Keratinocyte (primary cell): ENCODE measurements around the gene KIAA0408.

Experiments
- CTCF ChIP-seq, 3 experiments: IDR thresholded peaks in 1 of 3; conservative IDR thresholded peaks in 1 of 3; optimal IDR thresholded peaks in 1 of 3; 2 replicates in 2 of 3; 3 replicates in 1 of 3; pipeline versions ENCODE3 to v1.5.1; 2011; ENCODE audit warnings: low read length in 3 of 3, mild to moderate bottlenecking in 3 of 3, moderate library complexity in 2 of 3, control low read depth in 1 of 3, inconsistent platforms in 1 of 3; ENCODE audit not compliant: insufficient read depth in 2 of 3; ENCODE audit errors: extremely low read depth in 1 of 3
- EZH2 ChIP-seq: IDR thresholded peaks from one replicate; pipeline ENCODE4 v1.6.1; 2012; ENCODE audit warnings: inconsistent platforms, mild to moderate bottlenecking, low read length, moderate library complexity

GRCh38 chr6:127458817-127459216, 372 bp downstream of the KIAA0408 start:
- TF ChIP-seq CTCF (optimal IDR thresholded peaks at IDR 0.05 in 1 of 3, IDR thresholded peaks at IDR 0.05 in 1 of 3, conservative IDR thresholded peaks at IDR 0.05 in 1 of 3; ENCODE audit: extremely low read depth in 1 of 3, insufficient read depth in 2 of 3, low read length in 3 of 3) = no peak
- TF ChIP-seq EZH2 = no peak
